Stimulated activated effector memory CD8-positive, alpha-beta T cell treated with anti-CD3 and anti-CD28 coated beads, Interleukin-12 subunit alpha, Interleukin-12 subunit beta, amount 100 ng/mL, for 72 hours (primary cell): ENCODE data around the gene PHACTR2.
A peak's percentile ranks its signal among the peaks of the same experiment; 100 is the strongest.
"Not testable (repeated sequence)": the region's sequence is repeated elsewhere in the genome, so short reads cannot be mapped to it uniquely, and the experiment has no call there.

Source experiments
- ATAC-seq: fragments of 150-1000 bp; cut with Tn5 transposase; 2 replicates; pipeline ENCODE4 v1.10.0; 2021
- DNase-seq, 2 donors: peaks; one replicate each; pipeline ENCODE4 v3.0.0; 2021 to 2022; ENCODE audit warnings: low spot score in 2 of 2
- H3K27ac Mint-ChIP-seq: one replicate; pipeline ENCODE4 v1.8.0; 2022; ENCODE audit warnings: mild to moderate bottlenecking, mixed read lengths
- H3K36me3 Mint-ChIP-seq: one replicate; pipeline ENCODE4 v1.8.0; 2022; ENCODE audit warnings: mild to moderate bottlenecking, mixed read lengths
- H3K4me1 Mint-ChIP-seq: one replicate; pipeline ENCODE4 v1.8.0; 2022; ENCODE audit warnings: mixed read lengths
- H3K4me3 Mint-ChIP-seq: one replicate; pipeline ENCODE4 v1.8.0; 2022; ENCODE audit warnings: mild to moderate bottlenecking, mixed read lengths
- H3K9me3 Mint-ChIP-seq: one replicate; pipeline ENCODE4 v1.8.0; 2022; ENCODE audit warnings: mixed read lengths

PHACTR2 gene

DNA sequence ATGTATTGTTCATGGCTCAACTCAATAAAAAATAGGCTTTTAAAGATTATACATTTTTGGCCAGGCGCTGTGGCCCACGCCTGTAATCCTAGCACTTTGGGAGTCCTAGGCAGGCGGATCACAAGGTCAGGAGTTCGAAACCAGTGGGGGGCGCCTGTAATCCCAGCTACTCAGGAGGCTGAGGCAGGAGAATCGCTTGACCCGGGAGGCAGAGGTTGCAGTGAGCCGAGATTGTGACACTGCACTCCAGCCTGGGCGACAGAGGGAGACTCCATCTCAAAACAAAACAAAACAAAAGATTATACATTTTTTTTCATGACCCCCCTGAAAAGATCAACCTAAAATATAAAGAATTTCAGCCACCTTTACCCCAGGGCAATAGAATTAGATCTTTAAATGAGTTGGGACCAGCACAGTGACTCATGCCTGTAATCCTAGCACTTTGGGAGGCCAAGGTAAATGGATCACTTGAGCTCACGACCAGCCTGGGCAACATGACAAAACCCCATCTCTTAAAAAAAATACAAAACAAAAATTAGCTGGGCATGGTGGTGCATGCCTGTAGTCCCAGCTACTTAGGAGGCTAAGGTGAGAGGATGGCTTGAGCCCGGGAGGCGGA lies 60.4 kb downstream of the PHACTR2 start:
- H3K36me3 Mint-ChIP-seq, ATAC-seq, H3K4me3 Mint-ChIP-seq, H3K27ac Mint-ChIP-seq, DNase-seq, H3K9me3 Mint-ChIP-seq: not testable (repeated sequence)
- H3K4me1 Mint-ChIP-seq = peaks cover 12% of the 10 kb centered on the region

DNA sequence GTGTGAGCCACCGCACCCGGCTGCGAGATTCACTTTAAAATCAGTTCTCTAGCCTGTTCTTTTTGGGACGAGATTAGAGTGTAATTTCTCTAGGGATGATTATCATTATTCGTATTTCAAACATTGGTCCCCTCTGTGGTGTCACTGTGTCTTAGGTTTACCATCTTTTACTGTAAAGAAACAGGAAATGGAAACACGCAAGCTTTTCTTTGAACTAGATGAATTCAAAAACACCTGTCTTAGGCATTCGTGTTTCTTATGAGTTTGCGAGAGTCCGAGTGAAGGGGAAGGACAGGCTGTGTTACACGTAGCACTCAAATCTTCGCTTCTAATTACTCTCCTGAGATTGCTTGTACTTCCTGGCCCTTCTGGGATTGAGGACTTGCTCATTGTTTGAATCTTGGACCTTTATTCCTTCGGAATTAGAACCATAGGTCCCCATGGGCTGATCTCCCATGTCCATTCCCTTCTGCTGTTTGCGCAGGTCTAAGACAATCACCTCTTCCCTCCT lies 61.6 kb downstream of the PHACTR2 start:
- Mint-ChIP-seq H3K27ac (no peak overlapping the region), H3K36me3 (no peaks in the 10 kb centered on the region), H3K9me3 (no peaks in the 10 kb centered on the region), H3K4me3 (no peak overlapping the region), H3K4me1 (peaks cover 8% of the 10 kb centered on the region)
- ATAC-seq (no peak), DNase-seq (no peak)

- Mint-ChIP-seq H3K36me3 (no peaks in the 10 kb centered on the region), H3K4me1 (peaks cover 11% of the 10 kb centered on the region), H3K4me3 (no peak overlapping the region), H3K9me3 (no peaks in the 10 kb centered on the region), H3K27ac (no peak overlapping the region)
- DNase-seq = no peak
- ATAC-seq = no peak
These were observed 62.4 kb downstream of the PHACTR2 start for GRCh38 chr6:143740213-143740612.

DNA sequence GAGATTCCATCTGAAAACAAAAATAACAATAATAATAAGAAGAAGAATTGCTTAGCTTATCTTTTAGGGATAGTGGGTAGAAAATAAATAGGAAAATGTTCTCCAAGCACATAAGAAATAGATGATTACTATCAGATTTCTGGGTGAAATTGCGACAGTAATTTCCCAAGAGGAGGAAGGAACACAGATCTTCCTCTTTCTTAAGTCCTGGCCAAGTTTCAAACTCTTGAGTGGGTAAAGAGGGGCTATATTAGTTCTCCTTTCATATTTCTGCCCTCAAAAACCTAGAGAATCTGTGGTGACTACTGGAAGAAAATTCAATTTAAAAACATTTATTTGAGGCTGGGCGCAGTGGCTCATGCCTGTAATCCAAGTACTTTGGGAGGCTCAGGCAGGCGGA lies 63.7 kb downstream of the PHACTR2 start:
- Mint-ChIP-seq H3K4me1 (peaks cover 11% of the 10 kb centered on the region), H3K9me3 (no peaks in the 10 kb centered on the region), H3K27ac (no peak overlapping the region), H3K36me3 (no peaks in the 10 kb centered on the region), H3K4me3 (no peak overlapping the region)
- ATAC-seq (no peak), DNase-seq (no peak)

DNA sequence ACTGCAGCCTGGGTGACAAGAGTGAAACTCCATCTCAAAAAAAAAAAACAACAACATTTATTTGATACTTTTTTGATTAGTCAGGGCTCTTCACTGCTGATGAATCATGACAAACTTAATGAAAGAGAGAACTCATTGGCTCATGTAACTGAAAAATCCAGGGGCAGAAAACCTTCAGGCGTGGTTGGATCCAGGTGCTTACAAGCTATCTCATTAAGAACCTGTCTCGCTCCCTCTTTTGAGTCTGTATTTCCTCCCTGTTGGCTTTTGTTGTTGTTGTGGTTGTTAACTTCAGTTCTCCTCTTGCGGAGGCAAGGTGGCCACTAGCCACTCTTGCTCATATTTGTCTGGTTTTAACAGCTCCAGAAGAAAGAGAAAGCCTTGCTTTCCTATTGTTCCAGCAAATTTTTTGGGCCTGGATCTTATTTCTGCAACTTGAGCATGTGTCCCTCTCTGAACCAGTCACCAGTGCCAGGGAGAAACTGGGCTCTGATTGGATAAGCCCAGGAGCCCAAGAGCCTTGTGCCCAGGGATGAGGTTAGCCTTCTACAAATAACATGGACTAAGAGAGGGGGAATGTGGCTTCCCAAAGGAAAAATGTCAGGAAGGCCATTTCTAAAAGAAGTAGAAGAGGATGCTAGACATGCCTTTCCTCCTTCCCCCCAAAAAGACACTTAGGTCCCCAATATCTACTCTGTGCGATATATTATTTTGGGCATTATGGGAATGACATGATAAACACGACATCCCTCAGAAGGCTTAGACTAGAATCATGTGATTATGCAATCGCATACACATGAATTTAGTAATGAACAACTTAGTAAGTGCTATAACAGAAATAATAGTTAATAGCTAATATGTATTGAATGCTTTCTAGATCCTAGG lies 64.5 kb downstream of the PHACTR2 start:
- no peaks in the 10 kb centered on the region for H3K9me3 Mint-ChIP-seq
- no peak for ATAC-seq
- no peak overlapping the region for H3K4me3 Mint-ChIP-seq
- H3K4me1 Mint-ChIP-seq = peaks cover 11% of the 10 kb centered on the region
- H3K36me3 Mint-ChIP-seq = no peaks in the 10 kb centered on the region
- no peak for DNase-seq
- peak overlapping the region; percentile 0 for H3K27ac Mint-ChIP-seq

DNA sequence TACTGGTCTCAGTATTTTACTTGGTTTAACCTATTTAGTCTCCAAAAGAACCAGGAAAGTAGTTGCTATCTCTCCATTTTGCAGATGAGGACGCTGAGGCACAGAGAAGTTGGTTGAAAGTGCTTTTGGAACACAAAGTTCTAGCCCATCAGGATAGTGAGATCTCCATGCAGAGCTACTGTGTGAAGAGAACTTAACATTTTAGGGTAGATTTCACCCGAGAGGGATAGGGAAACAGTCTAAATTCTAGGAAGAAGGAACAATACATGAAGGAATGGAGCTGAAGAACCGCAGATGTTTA lies 65.1 kb downstream of the PHACTR2 start:
- Mint-ChIP-seq H3K9me3 (no peaks in the 10 kb centered on the region), H3K4me3 (no peak overlapping the region), H3K4me1 (peaks cover 11% of the 10 kb centered on the region), H3K36me3 (no peaks in the 10 kb centered on the region), H3K27ac (peak overlapping the region; percentile 0)
- DNase-seq = no peak
- no peak for ATAC-seq

GRCh38 chr6:143743301-143744166 lies 65.8 kb downstream of the PHACTR2 start:
- no peaks in the 10 kb centered on the region for H3K36me3 Mint-ChIP-seq
- no peaks in the 10 kb centered on the region for H3K9me3 Mint-ChIP-seq
- peak overlapping the region; percentile 0 for H3K27ac Mint-ChIP-seq
- peaks cover 11% of the 10 kb centered on the region for H3K4me1 Mint-ChIP-seq
- ATAC-seq (no peak), DNase-seq (no peak)
- no peak overlapping the region for H3K4me3 Mint-ChIP-seq

DNA sequence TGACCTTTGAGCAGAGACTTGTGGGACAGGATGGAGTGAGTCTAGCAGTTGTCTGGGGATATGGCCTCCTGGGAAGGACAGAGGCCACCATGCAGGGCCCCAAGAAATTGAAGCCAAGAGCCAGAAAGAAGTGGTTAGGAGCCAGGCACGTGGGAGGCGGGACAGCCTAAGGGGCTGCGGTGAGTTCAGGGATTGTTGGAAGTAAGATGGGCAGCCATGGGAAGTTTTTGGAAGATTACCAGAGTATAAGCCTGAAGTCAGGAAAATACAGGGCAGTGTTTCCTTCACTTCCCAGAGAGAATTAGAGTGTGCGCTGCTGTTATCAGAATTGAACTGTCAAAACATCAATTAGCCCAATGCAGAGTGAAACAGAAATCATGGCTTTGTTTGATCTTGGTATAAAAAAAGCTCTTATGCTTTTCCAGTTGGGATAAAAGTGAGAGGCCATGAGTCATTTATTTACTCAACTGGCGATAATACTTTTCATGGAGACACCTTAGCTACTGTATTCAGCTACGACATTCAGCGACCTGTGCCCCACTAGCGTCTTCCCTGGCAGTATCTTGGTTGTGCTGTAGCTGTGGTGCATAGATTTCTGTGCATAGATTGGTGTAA lies 66.9 kb downstream of the PHACTR2 start:
- H3K27ac Mint-ChIP-seq = no peak overlapping the region
- peaks cover 11% of the 10 kb centered on the region for H3K4me1 Mint-ChIP-seq
- H3K36me3 Mint-ChIP-seq = no peaks in the 10 kb centered on the region
- no peak for DNase-seq
- H3K9me3 Mint-ChIP-seq = no peaks in the 10 kb centered on the region
- ATAC-seq = no peak
- H3K4me3 Mint-ChIP-seq = no peak overlapping the region

DNA sequence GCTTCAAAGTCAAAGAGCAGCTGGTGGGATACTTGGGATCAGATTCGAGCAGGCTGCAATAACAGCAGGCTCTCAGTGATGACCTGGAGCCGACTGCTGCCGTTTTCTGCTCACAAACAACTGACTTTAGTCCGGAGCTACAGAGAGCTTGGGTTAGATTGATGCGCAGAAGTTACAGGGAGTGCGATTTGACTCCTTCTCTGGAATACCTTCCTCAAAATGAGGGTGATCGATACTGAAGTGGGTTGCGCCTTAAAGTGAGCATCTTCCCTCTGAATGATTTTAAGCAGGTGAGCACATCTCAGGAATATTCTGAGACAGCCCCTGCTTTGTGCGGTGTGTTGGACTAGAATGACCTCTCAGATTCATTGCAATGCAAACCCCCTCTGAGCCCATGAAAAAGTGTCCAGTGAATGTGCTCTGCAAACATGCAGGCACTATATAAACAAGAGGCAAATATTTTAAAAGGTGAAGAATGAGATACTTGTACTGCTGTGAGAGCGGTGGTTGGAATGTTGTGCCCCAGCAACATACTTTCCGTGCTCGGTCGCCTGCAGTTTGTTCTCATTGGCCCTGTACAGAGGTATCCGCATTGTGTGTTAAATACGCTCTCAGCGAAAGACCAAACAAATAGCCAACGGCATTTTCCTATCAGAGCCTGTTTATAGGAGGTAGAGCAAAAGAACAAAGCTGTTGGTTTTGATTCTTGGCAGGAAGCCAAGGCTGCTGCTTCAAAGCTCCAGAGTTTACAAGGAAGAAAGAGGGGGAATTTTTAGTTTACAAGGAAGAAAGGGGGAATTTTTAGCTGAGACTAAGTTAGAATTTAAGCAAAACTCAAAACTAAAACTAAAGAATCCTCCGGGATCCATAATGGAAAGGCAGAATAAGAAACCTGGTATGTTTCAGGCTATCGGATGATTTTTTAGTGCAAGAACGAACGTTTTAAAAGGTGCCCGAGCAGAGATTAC lies 67.7 kb downstream of the PHACTR2 start:
- no peaks in the 10 kb centered on the region for H3K36me3 Mint-ChIP-seq
- DNase-seq = no peak
- peaks cover 11% of the 10 kb centered on the region for H3K4me1 Mint-ChIP-seq
- no peaks in the 10 kb centered on the region for H3K9me3 Mint-ChIP-seq
- no peak for ATAC-seq
- H3K4me3 Mint-ChIP-seq = no peak overlapping the region
- H3K27ac Mint-ChIP-seq = no peak overlapping the region

DNA sequence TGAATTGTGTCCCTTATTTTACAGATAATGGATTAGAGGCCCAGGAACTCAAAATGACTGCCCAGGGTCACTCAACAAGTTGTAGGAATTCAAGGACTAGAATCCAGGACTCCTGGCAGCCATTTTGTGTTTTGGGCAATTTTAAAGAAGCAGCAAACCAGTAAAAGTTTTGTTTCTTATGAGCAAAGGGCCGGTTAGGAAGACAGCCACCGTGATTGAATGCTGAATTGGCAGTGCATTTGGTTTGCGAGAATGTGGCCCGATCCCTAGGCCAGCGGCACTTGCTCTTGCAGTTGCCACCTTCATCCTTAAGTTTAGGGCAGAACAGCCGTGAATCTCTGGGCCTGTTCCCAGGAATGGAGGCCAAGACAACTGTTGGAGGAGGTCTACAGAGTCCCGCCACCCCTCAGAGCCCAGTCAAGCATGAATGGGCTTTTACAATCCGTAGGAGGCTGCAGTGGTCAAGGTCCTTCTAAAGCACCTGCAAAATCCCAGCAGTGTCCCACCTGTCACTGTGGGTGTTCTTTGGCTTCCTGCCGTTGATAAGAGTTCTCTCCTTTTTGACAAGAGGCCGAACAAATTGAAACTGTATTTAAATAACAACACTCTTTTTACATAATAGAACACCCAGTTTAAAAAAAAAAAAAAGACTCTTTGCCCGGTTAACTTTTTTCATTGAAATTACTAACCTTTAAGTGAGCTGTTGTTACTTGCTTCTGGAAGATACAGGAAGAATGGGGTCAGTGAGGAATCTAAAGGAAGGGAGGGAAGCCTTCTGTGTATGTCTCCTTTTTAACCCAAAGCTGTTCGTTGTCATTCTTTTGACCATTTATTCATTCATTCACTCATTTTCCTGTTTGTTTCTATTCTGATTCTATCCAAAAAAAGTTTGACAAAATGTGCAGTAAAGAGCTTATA lies 68.7 kb downstream of the PHACTR2 start:
- ATAC-seq = no peak
- no peaks in the 10 kb centered on the region for H3K9me3 Mint-ChIP-seq
- no peaks in the 10 kb centered on the region for H3K36me3 Mint-ChIP-seq
- peaks cover 16% of the 10 kb centered on the region for H3K4me1 Mint-ChIP-seq
- H3K27ac Mint-ChIP-seq = no peak overlapping the region
- DNase-seq = no peak
- no peak overlapping the region for H3K4me3 Mint-ChIP-seq

DNA sequence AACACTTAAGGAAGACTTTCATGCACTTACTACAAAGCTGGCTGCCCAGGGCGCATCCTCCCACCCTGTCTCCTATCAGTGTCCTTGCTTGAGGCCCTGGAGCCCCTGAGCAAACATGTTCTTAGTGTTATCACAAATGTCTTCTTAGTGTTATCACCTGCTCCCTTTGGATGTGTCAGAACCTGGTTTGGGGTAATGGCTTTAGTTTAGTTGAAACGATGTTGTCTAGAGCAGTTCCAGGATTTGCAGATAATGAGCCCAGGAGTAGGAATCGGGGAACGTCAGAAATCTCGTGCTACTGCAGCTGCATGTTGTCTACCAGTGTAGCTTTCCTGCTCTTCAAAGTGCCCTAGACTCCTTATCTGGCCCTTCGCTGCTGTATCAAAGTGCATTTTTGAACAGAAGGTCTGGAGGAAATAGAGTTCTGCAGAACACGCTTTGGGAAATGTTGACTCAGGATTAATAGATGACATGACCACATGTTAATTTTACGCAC lies 69.6 kb downstream of the PHACTR2 start:
- DNase-seq = no peak
- Mint-ChIP-seq H3K9me3 (no peaks in the 10 kb centered on the region), H3K27ac (no peak overlapping the region), H3K36me3 (no peaks in the 10 kb centered on the region), H3K4me3 (no peak overlapping the region), H3K4me1 (peaks cover 18% of the 10 kb centered on the region)
- no peak for ATAC-seq

GRCh38 chr6:143749891-143750290 lies 72.1 kb downstream of the PHACTR2 start:
- Mint-ChIP-seq H3K4me3 (no peak overlapping the region), H3K9me3 (no peaks in the 10 kb centered on the region), H3K4me1 (peaks cover 7% of the 10 kb centered on the region), H3K36me3 (peaks cover 5% of the 10 kb centered on the region), H3K27ac (no peak overlapping the region)
- no peak for DNase-seq
- no peak for ATAC-seq

DNA sequence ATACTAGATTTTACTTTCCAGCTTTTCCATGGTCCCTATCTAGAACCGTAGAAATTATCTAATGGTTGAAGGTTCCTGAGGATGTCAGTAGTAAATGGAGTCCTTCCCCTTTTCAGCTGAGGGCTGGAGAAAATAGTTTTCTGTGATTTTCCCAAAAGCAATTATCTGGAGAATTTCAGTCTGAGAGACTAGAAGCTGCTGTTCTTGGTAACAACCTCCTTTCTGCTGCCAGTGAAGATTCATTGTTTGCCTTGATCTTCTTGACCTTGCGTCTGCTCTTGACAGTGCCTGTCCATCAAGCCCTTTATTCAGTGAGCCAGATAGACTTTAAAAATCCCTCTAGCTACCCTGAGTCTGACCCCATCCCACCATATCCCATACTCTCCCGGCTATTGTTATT lies 73.1 kb downstream of the PHACTR2 start:
- ATAC-seq (no peak), DNase-seq (no peak)
- Mint-ChIP-seq H3K27ac (peak overlapping the region; percentile 35), H3K4me3 (no peak overlapping the region), H3K36me3 (peaks cover 8% of the 10 kb centered on the region), H3K9me3 (no peaks in the 10 kb centered on the region), H3K4me1 (peaks cover 7% of the 10 kb centered on the region)
